Cardiac atrium fibroblast (primary cell): Measurements from ENCODE around the gene DCHS1. TPM values are rescaled to one million over a fixed set of nuclear protein-coding genes. Genes with fewer than 3 reads are reported as not detected.

Experiments used
- total RNA-seq: library from RNA; depleted of rRNA; stranded (reverse); fragments of >200 nt; gene quantifications from 2 replicates; pipeline ENCODE4 v1.2.3, GENCODE V29; 2015

The DCHS1 gene, protein sequence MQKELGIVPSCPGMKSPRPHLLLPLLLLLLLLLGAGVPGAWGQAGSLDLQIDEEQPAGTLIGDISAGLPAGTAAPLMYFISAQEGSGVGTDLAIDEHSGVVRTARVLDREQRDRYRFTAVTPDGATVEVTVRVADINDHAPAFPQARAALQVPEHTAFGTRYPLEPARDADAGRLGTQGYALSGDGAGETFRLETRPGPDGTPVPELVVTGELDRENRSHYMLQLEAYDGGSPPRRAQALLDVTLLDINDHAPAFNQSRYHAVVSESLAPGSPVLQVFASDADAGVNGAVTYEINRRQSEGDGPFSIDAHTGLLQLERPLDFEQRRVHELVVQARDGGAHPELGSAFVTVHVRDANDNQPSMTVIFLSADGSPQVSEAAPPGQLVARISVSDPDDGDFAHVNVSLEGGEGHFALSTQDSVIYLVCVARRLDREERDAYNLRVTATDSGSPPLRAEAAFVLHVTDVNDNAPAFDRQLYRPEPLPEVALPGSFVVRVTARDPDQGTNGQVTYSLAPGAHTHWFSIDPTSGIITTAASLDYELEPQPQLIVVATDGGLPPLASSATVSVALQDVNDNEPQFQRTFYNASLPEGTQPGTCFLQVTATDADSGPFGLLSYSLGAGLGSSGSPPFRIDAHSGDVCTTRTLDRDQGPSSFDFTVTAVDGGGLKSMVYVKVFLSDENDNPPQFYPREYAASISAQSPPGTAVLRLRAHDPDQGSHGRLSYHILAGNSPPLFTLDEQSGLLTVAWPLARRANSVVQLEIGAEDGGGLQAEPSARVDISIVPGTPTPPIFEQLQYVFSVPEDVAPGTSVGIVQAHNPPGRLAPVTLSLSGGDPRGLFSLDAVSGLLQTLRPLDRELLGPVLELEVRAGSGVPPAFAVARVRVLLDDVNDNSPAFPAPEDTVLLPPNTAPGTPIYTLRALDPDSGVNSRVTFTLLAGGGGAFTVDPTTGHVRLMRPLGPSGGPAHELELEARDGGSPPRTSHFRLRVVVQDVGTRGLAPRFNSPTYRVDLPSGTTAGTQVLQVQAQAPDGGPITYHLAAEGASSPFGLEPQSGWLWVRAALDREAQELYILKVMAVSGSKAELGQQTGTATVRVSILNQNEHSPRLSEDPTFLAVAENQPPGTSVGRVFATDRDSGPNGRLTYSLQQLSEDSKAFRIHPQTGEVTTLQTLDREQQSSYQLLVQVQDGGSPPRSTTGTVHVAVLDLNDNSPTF (N-terminal part only)
- 1.9 and 2.5 TPM in 2 replicates for total RNA-seq

DNA sequence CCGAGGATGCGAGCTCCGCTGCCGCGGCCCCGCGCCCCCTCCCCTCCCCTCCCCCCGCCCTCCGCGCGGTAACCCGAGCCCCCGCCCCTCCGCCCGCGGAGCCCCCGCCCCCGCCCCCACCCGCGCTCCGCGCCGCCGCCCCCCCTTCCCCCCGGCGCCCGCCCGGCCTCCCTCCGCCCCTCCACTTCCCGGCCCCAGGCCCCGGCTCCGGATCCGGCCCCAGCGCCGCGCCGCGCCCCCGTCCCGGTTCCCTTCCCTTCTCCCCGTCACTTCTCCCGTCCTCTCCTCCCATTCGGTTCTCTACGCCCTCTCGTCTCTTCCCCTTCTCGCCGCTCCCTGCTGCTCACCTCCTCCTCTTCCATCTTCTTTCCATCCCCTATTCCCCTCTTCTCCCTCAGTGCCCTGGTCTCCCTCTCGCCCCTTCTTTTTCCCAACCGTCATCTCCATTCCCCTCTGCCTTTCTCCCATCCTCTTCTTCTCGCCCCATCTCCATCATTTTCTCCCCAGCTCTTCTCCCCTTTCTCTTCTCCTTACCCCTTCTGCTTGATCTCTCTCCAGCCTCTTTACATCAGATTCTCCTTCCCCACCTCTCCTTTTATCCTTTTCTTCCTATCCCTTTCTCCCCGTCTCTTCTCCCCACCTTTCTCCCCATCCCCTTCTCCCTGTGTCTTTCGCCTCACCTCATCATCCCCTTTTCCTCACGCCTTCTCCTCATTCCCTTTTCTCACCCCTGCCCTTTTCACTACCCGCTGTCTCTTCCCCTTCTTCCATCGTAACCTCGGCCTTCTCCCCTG is at the start of gene DCHS1:
Gene DCHS1 (minus strand): TSS at position 20 of the 794 bp plus-strand sequence. CDS start 14,196 bp downstream, outside the sequence.

DNA sequence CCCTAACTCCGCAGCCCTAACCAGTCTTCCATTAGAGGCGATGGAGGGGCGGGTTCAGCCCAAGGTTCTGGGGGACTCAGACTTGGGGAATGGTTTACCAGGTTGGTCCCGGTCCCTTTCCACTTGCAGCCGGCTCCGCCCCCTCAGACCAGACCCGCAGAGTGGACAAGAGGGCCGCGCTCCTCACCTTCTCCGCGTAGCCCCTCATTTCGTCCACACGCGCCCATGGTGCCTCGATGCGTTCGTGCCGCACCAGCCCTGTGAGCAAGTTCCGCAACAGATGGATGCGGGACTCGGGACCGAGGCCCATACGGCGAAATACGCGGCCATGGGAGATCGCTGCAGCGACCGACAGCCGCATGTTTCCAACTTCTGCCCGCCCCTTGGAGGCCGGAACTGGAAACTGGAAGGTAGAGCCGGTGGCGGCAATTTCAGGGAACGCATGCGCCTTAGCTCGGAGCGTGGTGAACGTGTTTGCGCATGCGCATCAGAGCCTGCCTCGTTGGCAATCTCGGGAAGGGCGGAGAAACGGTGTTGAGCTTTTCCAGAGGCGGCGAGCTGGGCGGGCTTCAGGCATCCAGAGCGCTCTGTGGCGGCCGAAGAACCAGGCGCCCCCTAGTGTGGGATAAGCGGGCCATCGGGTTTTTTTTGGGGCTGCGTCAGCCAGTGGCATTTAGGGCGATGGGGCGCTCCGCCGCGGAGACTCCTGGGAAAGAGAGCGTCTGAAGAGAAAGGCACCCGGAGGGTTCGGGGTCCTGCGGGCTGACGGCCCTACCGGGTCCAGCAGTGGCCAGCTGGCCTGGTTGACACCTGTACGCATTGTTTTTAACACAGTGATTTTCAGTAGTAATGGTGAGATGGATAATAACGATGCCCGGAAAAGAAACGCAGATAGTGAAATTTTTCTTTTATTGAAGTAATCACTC is 27.6 kb upstream of the DCHS1 start, which contains the start of gene MRPL17:
Gene MRPL17 (minus strand): TSS at position 405 of the 926 bp plus-strand sequence. CDS start 44 bp downstream, at position 361.

DNA sequence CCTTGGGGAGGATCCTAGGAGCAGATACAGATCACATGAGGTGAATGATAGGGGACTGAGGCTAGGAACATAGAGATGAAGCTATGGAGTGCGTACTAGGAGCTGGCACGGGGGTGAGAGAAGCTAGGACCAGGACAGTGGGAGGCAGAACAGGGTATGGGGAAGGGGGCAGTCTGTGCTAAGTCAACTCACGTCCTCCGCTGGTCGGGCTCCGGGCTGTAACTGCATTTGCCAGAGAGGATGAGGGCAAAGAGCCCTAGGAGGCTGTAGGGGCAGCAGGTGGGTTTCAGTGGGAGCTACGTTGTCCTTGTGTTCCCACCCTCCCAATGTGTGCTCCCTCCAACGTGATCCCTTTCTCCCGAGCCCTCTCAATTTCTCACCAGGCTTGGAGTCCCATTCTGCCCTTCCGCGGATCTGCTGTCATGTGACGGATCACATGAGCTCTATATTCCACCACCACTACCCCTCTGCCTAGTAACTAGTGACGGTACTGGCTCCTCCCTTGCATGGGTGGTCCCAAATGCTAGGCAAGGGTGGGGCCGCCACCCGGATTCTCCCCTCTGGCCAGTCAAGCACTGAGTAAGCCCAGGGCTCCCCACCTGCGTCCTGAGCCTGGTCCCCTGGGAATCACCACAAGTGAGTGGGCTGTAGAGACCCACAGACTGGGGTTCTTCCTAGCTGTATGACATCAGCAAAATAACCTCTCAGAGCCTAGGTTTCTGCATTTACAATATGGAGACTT is 36.4 kb downstream of the DCHS1 start, which contains the start of gene TPP1:
Gene TPP1 (minus strand): TSS at position 419 of the 742 bp plus-strand sequence. CDS start 22 bp downstream, at position 397.

DNA sequence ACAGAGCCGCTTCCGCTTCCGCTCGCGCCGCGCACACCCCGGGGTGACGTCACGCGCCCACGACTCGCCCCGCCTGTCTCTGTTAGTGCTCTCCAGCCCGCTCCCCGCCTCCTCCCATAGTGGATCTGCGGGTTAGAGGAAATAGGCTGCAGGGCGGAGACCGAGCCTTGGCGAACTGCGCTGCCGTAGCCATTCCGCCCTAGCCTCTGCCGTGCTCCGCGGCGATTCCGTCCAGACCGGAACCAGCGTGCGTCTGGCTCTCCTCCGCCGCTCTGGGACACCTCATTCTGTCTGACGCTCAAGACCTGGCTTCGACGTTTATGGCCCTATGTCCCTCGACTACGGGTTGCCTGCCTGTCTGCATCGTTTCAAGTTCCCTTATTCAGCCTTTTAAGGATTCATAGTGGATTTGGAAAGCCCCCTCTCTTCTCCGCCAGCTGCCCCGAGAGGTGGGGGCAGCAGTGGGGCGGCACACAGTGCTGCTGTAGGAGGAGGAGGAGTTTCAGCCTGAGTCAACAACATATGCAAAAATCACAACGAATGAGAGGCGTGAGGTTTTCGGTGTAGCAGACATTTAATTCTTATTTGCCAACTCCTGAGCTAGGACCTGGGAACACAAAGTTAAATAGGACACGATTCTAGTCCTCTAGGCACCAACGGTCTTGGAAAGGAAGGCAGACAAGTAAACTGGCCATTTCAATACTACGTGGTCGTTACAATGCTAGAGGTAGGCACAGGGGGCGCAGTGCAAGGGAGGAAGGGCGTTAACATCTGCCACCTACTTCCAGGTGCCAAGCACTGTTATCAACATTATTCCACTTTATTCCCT is 43.2 kb downstream of the DCHS1 start, which contains the start of gene TAF10:
Gene TAF10 (minus strand): TSS at position 4 of the 829 bp plus-strand sequence. CDS start 27 bp downstream, outside the sequence.

DNA sequence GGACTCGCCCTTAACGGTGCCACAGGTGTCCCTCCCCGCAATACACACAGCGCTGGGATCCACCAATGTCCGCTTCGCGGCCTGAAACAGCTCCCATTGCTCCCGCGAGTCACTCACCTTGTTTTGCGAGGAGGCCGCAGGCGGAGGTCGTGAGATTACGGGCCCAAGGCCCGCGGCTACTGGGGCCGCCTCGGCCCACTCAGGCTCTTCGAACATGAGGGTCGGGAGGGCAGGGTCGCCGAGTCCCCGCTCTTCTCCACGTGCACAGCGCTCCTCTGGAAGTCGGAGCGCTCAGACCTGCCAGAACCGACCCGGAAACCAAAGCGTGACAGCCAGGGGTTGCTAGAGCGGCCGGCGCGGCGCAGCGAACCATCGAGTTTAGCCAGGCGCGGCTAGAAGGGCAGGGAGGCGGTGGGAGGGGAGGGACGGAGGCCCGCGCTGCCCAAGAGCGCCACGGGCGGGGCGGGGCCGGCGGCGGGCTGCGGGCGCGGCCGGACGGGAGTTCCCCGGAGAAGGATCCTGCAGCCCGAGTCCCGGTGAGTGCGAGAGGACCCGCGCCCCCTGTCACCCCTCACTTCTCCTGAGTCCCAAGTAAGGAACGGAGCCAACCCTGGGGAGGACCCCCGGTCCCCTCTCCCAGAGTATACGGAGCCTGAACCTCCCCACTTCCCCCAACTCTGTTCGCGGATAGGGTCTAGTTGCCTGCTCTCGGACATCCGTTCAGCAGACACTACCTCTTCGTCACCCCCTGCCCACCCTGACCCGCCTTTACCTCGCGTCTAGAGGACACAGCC is 52.1 kb downstream of the DCHS1 start, which contains the start of the genes ILK and RRP8:
Gene ILK (plus strand): TSS at position 488 of the 794 bp plus-strand sequence. CDS start 498 bp downstream, outside the sequence.
Gene RRP8 (minus strand): TSS at position 330 of the 794 bp plus-strand sequence. CDS start 114 bp downstream, at position 216.

Other genes with a start within 250 kb of the DCHS1 start
- gene APBB1, start 236.7 kb downstream of the DCHS1 start, total RNA-seq = 28.7 and 40.3 TPM in 2 replicates
- gene HPX, start 214.8 kb downstream of the DCHS1 start, total RNA-seq = 0.49 TPM in 1 of 2 replicates, not detected in the other
- 14.4 and 18.6 TPM in 2 replicates for gene TRIM3, start 181.9 kb downstream of the DCHS1 start, total RNA-seq
- 54.3 and 73.7 TPM in 2 replicates for gene ARFIP2, start 174.5 kb downstream of the DCHS1 start, total RNA-seq
- 17.3 and 34.3 TPM in 2 replicates for gene TIMM10B, start 174.3 kb downstream of the DCHS1 start, total RNA-seq
- 1.9 and 2.2 TPM in 2 replicates for gene DNHD1, start 158.5 kb downstream of the DCHS1 start, total RNA-seq
- 7.4 and 23.3 TPM in 2 replicates for gene RRP8, start 52.2 kb downstream of the DCHS1 start, total RNA-seq
- gene ILK, start 52.0 kb downstream of the DCHS1 start, total RNA-seq = 130 and 151 TPM in 2 replicates
- gene TAF10, start 43.6 kb downstream of the DCHS1 start, total RNA-seq = 33.9 and 42.9 TPM in 2 replicates
- gene TPP1, start 36.4 kb downstream of the DCHS1 start, total RNA-seq = 55.4 and 57.9 TPM in 2 replicates
- gene MRPL17, start 27.5 kb upstream of the DCHS1 start, total RNA-seq = 36.6 and 44.0 TPM in 2 replicates
- gene OR2AG2, start 116.2 kb upstream of the DCHS1 start, total RNA-seq = not detected in 2 replicates
- not detected in 2 replicates for gene OR2AG1, start 127.2 kb upstream of the DCHS1 start, total RNA-seq
- gene OR6A2, start 143.9 kb upstream of the DCHS1 start, total RNA-seq = 0.65 and 3.4 TPM in 2 replicates
- not detected in 2 replicates for gene OR10A5, start 189.9 kb upstream of the DCHS1 start, total RNA-seq
- gene OR10A2, start 207.2 kb upstream of the DCHS1 start, total RNA-seq = not detected in 2 replicates
- gene OR10A4, start 220.8 kb upstream of the DCHS1 start, total RNA-seq = not detected in 2 replicates
- gene OR2D2, start 236.7 kb upstream of the DCHS1 start, total RNA-seq = not detected in 2 replicates